Measurements from ENCODE around the gene UAP1L1.

The UAP1L1 gene

DNA sequence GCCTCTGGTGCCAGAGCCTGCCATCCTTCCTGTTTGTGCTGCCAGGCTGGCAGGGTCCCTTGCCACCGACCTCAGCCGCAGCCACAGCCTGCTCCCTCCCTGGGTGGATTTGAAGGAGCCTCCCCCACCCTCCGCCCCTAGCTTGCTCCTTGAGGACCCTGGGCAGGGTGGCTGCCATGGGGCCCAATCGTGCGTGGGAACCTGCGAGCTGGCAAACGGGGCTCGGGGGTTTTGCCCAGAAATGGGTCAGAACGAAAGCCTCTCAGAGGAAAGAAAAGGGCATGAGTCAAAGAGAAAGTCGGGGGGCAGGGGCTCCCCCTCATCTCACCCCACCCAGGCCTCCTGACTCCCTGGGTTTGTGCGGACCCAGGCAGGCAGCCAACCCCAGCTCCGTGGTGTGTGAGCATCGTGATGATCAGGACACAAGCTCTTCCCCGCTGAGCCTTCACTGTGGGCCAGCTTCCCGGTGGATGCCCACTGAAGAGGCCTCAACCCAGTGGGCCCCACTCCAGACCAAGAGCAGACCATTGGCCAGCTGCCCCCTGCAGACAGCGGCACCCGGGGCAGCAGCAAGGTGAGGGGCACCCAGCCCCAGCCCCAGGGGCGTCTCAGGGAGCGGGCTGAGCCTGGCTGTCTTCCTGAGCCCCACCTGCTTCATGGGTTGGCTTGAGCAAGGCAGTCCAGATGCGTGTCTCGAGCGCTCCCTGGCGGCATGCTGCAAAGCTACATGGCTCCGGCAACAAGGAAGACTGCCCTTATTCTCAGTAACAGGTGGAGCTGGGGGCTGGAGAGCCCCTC is 42.4 kb upstream of the UAP1L1 start:
- no peak overlapping the region for H3K4me3 ChIP-seq (ENCODE audit: low read depth, low read length)
- H3K27ac ChIP-seq (ENCODE audit: low read depth, low read length): no peak overlapping the region
- no peaks in the 10 kb centered on the region for H3K27me3 ChIP-seq (ENCODE audit: control insufficient read depth, insufficient read depth, low read length)
- H3K36me3 ChIP-seq (ENCODE audit: control insufficient read depth, insufficient read depth, low read length): peaks cover 11% of the 10 kb centered on the region
- no peak overlapping the region for H3K9ac ChIP-seq (ENCODE audit: low read depth, low read length)
- H3K9me3 ChIP-seq (ENCODE audit: control insufficient read depth, insufficient read depth, low read length): no peaks in the 10 kb centered on the region
- H3K4me1 ChIP-seq (ENCODE audit: control insufficient read depth, insufficient read depth, low read length): no peaks in the 10 kb centered on the region

DNA sequence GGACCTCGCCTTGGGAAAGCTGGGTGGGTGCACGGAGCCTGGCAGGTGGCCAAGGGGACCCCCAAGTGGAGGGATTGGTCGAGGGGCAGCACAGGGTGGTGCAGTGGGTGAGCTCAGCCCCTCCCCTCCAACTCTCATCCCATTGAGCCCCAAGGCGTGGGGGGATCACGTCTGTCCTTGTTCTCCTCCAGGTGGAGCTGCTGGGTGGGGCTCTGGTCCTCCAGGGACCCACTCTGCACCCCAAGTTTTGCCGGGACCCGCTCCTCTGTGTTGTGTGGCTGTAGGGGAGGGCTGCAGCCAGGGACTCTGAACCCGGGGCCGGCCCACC is 41.8 kb upstream of the UAP1L1 start:
- peaks cover 11% of the 10 kb centered on the region for H3K36me3 ChIP-seq (ENCODE audit: control insufficient read depth, insufficient read depth, low read length)
- H3K27ac ChIP-seq (ENCODE audit: low read depth, low read length): no peak overlapping the region
- H3K4me3 ChIP-seq (ENCODE audit: low read depth, low read length): no peak overlapping the region
- H3K9me3 ChIP-seq (ENCODE audit: control insufficient read depth, insufficient read depth, low read length): no peaks in the 10 kb centered on the region
- no peaks in the 10 kb centered on the region for H3K4me1 ChIP-seq (ENCODE audit: control insufficient read depth, insufficient read depth, low read length)
- no peaks in the 10 kb centered on the region for H3K27me3 ChIP-seq (ENCODE audit: control insufficient read depth, insufficient read depth, low read length)
- no peak overlapping the region for H3K9ac ChIP-seq (ENCODE audit: low read depth, low read length)

DNA sequence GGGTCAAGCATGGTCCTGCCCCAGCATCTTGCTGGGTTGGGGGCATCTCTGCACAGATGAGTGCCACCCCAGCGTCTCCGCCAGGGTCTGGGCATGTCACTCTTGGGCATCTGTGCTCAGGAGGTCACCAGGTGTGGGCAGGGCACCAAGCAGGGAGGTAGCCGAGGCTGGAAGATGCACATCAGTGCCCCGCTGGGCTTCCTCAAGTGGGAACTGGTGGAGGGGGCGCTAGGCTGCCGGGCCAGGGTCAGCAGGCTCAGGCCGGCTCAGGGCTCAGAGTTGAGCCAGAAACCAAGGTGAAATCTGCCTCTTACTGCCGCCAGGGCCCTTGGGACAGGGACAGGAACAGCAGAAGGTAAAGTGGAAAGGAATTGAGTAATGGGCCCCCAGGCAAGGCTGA is 41.4 kb upstream of the UAP1L1 start:
- Histone ChIP-seq H3K4me1 (ENCODE audit: control insufficient read depth, insufficient read depth, low read length) (no peaks in the 10 kb centered on the region), H3K27me3 (ENCODE audit: control insufficient read depth, insufficient read depth, low read length) (no peaks in the 10 kb centered on the region)

DNA sequence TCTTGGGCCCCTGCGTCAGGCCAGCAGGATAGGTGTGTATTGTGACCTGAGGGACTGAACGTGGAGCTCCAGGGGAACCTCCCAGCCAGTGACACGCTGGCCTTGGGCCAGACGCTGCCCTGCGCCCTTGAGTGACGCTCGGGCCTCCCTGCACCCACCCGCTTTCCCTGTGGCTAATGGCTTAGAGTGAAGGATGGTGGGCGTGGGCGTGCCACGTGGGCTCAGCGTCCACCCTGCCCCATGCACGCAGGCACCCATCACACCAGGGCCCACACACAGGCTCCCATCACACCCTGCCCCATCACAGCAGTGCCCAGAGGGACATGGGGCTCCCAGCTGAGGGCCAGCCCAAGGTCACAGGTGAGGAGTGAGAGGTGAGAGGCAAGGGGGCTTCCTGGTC is 40.3 kb upstream of the UAP1L1 start:
- no peak overlapping the region for H3K27ac ChIP-seq (ENCODE audit: low read depth, low read length)
- no peaks in the 10 kb centered on the region for H3K4me1 ChIP-seq (ENCODE audit: control insufficient read depth, insufficient read depth, low read length)
- H3K4me3 ChIP-seq (ENCODE audit: low read depth, low read length): no peak overlapping the region
- no peaks in the 10 kb centered on the region for H3K27me3 ChIP-seq (ENCODE audit: control insufficient read depth, insufficient read depth, low read length)
- peaks cover 11% of the 10 kb centered on the region for H3K36me3 ChIP-seq (ENCODE audit: control insufficient read depth, insufficient read depth, low read length)
- H3K9ac ChIP-seq (ENCODE audit: low read depth, low read length): no peak overlapping the region
- no peaks in the 10 kb centered on the region for H3K9me3 ChIP-seq (ENCODE audit: control insufficient read depth, insufficient read depth, low read length)

More for the DNA sequence above, 41.4 kb upstream of the UAP1L1 start:
- Histone ChIP-seq H3K36me3 (ENCODE audit: control insufficient read depth, insufficient read depth, low read length) (peaks cover 11% of the 10 kb centered on the region), H3K9me3 (ENCODE audit: control insufficient read depth, insufficient read depth, low read length) (no peaks in the 10 kb centered on the region), H3K27ac (ENCODE audit: low read depth, low read length) (no peak overlapping the region), H3K9ac (ENCODE audit: low read depth, low read length) (no peak overlapping the region), H3K4me3 (ENCODE audit: low read depth, low read length) (no peak overlapping the region)

DNA sequence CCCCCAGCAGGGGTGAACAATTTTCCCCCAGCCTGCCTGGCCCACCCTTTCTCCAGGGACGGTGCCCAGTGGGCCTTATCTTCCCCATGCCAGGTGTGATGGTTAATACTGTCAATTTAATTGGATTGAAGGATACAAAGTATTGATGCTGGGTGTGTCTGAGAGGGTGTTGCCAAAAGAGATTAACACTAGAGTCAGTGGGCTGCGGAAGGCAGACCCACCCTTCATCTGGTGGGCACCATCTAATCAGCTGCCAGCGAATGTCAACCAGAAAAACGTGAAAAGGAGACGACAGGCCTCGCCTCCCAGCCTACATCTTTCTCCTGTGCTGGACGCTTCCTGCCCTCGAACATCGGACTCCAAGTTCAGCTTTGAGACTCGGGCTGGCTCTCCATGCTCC is 39.8 kb upstream of the UAP1L1 start:
- H3K27ac ChIP-seq (ENCODE audit: low read depth, low read length): no peak overlapping the region
- H3K27me3 ChIP-seq (ENCODE audit: control insufficient read depth, insufficient read depth, low read length): no peaks in the 10 kb centered on the region
- no peaks in the 10 kb centered on the region for H3K9me3 ChIP-seq (ENCODE audit: control insufficient read depth, insufficient read depth, low read length)
- H3K36me3 ChIP-seq (ENCODE audit: control insufficient read depth, insufficient read depth, low read length): peaks cover 11% of the 10 kb centered on the region
- H3K4me1 ChIP-seq (ENCODE audit: control insufficient read depth, insufficient read depth, low read length): no peaks in the 10 kb centered on the region
- H3K9ac ChIP-seq (ENCODE audit: low read depth, low read length): no peak overlapping the region
- no peak overlapping the region for H3K4me3 ChIP-seq (ENCODE audit: low read depth, low read length)

DNA sequence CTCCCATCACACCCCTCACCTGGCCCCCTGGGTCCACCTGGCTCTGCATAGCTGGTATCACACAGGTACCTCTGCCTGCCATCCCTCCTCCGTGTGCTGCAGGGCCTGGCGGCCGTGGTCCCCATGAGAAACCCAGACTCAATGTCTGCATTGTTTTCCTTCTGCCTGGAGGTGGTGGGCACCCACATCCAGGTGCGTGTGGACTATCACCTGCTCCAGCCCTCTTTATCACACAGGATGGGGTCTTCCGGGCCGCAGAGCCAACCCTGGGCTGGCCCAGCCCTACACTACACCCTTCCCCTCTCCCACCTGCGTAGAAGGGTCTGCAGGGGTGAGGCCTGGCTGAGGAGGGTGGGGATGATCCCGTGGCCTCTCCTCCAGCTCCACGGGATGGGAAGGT is 38.4 kb upstream of the UAP1L1 start:
- H3K9ac ChIP-seq (ENCODE audit: low read depth, low read length): no peak overlapping the region

DNA sequence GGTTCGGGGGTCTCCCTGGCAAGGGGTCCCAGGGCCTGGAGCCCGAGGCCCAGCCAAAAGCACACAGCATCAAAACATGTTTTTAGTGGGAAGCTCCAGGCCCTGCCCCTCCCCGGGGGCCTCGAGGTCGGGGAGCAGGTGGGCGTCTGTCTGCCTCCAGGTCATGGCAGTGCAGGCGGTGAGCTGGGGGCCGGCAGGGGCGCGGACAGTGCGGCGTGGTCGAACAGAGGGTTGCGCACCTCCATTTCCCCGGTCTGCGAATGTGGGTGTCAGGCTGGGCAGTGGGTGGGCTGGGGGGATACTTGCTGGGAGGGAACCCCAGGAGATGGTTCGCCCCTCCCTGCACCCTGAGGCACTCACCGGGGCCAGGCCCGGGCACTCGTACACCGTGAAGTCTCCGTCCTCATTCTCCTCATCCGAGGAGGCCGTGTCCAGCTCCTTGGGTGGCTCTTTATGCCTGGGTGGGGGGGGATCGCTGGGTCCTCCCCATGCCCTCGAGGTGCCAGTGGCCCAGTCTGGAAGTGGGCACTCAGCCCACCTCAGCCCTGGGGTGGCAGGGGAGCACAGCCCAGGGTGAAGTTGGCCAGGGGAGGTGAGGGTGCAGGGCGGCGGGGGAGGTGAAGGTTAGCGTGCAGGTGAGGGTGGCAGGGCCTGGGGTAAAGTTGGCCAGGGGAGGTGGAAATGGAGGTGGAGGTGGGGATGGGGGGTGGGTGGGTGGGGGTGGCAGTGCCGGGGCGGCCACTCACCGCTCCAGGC is 37.5 kb upstream of the UAP1L1 start:
- peaks cover 4% of the 10 kb centered on the region for H3K27me3 ChIP-seq (ENCODE audit: control insufficient read depth, insufficient read depth, low read length)

More for the DNA sequence above, 38.4 kb upstream of the UAP1L1 start:
- no peaks in the 10 kb centered on the region for H3K9me3 ChIP-seq (ENCODE audit: control insufficient read depth, insufficient read depth, low read length)
- no peak overlapping the region for H3K4me3 ChIP-seq (ENCODE audit: low read depth, low read length)
- no peak overlapping the region for H3K27ac ChIP-seq (ENCODE audit: low read depth, low read length)
- H3K27me3 ChIP-seq (ENCODE audit: control insufficient read depth, insufficient read depth, low read length): no peaks in the 10 kb centered on the region
- no peaks in the 10 kb centered on the region for H3K4me1 ChIP-seq (ENCODE audit: control insufficient read depth, insufficient read depth, low read length)
- peaks cover 11% of the 10 kb centered on the region for H3K36me3 ChIP-seq (ENCODE audit: control insufficient read depth, insufficient read depth, low read length)

DNA sequence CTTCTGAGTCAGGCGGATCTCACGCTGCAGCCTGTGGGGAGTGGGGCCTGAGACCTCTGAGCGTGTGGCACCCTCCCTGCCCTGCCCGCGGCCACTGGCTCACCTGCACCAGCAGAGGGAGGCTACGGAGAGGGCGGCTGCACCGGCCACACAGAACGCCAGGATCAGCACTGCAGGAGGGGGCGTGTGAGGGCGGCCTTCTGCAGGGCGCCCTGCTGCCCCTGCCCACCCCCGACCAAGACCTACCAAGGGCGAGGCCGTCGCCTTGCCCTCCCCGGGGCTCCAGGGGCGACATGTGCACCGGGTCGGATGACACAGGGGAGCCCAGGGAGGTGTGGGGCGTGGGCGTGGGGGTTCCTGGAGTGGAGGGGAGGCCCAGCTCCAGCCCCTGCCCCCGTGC is 36.7 kb upstream of the UAP1L1 start:
- no peak overlapping the region for H3K27ac ChIP-seq (ENCODE audit: low read depth, low read length)
- H3K36me3 ChIP-seq (ENCODE audit: control insufficient read depth, insufficient read depth, low read length): peaks cover 11% of the 10 kb centered on the region
- peaks cover 11% of the 10 kb centered on the region for H3K27me3 ChIP-seq (ENCODE audit: control insufficient read depth, insufficient read depth, low read length)
- H3K9me3 ChIP-seq (ENCODE audit: control insufficient read depth, insufficient read depth, low read length): no peaks in the 10 kb centered on the region
- 0 out of 2 replicates have a peak, but pooled peaks cover 3% of the 10 kb centered on the region for H3K4me1 ChIP-seq (ENCODE audit: control insufficient read depth, insufficient read depth, low read length)
- no peak overlapping the region for H3K9ac ChIP-seq (ENCODE audit: low read depth, low read length)
- no peak overlapping the region for H3K4me3 ChIP-seq (ENCODE audit: low read depth, low read length)

More for the DNA sequence above, 37.5 kb upstream of the UAP1L1 start:
- no peak overlapping the region for H3K9ac ChIP-seq (ENCODE audit: low read depth, low read length)
- no peak overlapping the region for H3K27ac ChIP-seq (ENCODE audit: low read depth, low read length)
- peaks cover 11% of the 10 kb centered on the region for H3K36me3 ChIP-seq (ENCODE audit: control insufficient read depth, insufficient read depth, low read length)
- no peaks in the 10 kb centered on the region for H3K9me3 ChIP-seq (ENCODE audit: control insufficient read depth, insufficient read depth, low read length)
- 0 out of 2 replicates have a peak, but pooled peaks cover under 1% of the 10 kb centered on the region for H3K4me1 ChIP-seq (ENCODE audit: control insufficient read depth, insufficient read depth, low read length)
- no peak overlapping the region for H3K4me3 ChIP-seq (ENCODE audit: low read depth, low read length)

DNA sequence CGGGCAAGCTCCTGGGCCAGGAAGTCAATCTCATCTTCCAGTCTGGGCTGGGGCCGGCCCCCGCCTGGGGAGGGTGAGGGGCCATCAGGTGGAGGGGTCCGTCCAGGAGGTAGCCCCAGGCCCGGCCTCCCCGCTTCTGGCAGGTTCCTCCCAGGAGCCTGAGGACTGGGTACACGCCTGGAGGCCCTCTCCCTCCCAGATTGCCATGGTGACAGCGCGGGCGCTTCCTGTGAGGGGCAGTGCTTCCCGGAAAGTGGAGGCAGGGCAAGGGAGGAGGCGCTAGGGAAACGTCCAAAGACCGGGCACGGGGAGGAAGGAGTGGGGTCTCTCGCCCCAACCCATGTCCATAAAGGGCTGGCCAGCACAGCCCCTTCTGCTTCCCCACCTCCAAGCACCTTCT is 36.2 kb upstream of the UAP1L1 start:
- Histone ChIP-seq H3K4me3 (ENCODE audit: low read depth, low read length) (no peak overlapping the region), H3K9me3 (ENCODE audit: control insufficient read depth, insufficient read depth, low read length) (no peaks in the 10 kb centered on the region), H3K9ac (ENCODE audit: low read depth, low read length) (no peak overlapping the region), H3K36me3 (ENCODE audit: control insufficient read depth, insufficient read depth, low read length) (peaks cover 11% of the 10 kb centered on the region), H3K27me3 (ENCODE audit: control insufficient read depth, insufficient read depth, low read length) (peaks cover 11% of the 10 kb centered on the region), H3K4me1 (ENCODE audit: control insufficient read depth, insufficient read depth, low read length) (0 out of 2 replicates have a peak, but pooled peaks cover 3% of the 10 kb centered on the region), H3K27ac (ENCODE audit: low read depth, low read length) (no peak overlapping the region)

DNA sequence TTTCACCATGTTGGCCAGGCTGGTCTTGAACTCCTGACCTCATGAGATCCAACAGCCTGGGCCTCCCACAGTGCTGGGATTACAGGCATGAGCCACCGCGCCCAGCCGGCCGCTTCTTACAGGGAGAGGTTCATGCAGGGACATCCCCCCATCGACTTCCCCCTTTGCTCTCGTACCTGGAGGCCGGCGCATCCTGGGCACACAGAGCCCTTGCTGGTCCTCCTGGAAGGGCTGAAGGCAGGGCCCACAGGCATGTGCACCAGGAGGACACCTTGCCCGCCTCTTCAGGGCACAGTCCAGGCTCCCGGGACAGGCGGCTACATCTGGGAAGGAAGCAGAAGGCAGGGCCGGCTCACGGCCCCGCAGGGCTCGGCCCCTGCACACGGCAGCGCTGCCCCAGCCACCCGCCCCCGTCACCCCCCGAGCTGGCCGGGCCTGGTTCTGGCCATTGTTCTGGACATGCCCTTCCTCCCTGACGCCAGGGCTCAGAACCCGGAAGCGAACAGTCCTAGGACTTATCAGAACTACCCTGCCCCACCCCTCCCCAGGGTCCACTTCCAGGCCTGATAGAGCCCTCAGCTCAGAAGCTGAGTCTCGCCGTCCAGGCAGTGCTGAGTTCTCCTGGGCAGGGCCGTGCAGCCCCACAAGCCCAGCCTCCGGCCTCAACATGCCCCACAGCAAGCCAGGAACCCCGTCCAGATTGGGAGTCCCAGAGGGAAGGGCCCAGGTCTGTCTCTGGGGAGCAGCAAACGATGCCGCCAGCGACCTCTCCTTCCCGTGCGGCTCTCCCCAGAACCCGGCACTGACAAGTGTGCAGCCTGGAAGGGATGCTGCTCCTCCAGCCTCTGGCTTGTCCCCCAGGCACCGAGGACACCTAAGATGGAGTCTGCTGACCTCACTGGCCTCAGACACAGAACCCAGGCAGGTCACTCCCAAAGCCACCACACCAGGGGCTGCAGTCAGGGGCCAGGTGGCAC is 34.3 kb upstream of the UAP1L1 start:
- Histone ChIP-seq H3K27me3 (ENCODE audit: control insufficient read depth, insufficient read depth, low read length) (peaks cover 26% of the 10 kb centered on the region), H3K9me3 (ENCODE audit: control insufficient read depth, insufficient read depth, low read length) (no peaks in the 10 kb centered on the region), H3K4me1 (ENCODE audit: control insufficient read depth, insufficient read depth, low read length) (0 out of 2 replicates have a peak, but pooled peaks cover 3% of the 10 kb centered on the region), H3K4me3 (ENCODE audit: low read depth, low read length) (no peak overlapping the region), H3K9ac (ENCODE audit: low read depth, low read length) (no peak overlapping the region), H3K27ac (ENCODE audit: low read depth, low read length) (no peak overlapping the region), H3K36me3 (ENCODE audit: control insufficient read depth, insufficient read depth, low read length) (peaks cover 11% of the 10 kb centered on the region)
